Measurements from ENCODE around the gene RIOK3.
"Not testable (repeated sequence)": the region's sequence is repeated elsewhere in the genome, so short reads cannot be mapped to it uniquely, and the experiment has no call there.

The RIOK3 gene

GRCh38 chr18:23499291-23499781 lies 46.2 kb downstream of the RIOK3 start:
- DNase-seq = peak; percentile 11

- no peak for DNase-seq
These were observed 48.5 kb downstream of the RIOK3 start for GRCh38 chr18:23501626-23502025.

- DNase-seq = no peak
These were observed 49.5 kb downstream of the RIOK3 start for GRCh38 chr18:23502516-23503037.

- DNase-seq = peak; percentile 99
These were observed 50.2 kb downstream of the RIOK3 start, which contains the start of gene RMC1 for GRCh38 chr18:23503038-23503962. TSS of gene RMC1 (plus strand) at chr18:23503511. CDS start at chr18:23503619, 108 bp downstream.

GRCh38 chr18:23503963-23504344 lies 50.9 kb downstream of the RIOK3 start:
- DNase-seq = peak; percentile 17

GRCh38 chr18:23504720-23505119 lies 51.6 kb downstream of the RIOK3 start:
- DNase-seq = no peak

- DNase-seq = no peak
These were observed 53.3 kb downstream of the RIOK3 start for GRCh38 chr18:23506393-23506792.

- not testable (repeated sequence) for DNase-seq
These were observed 57.8 kb downstream of the RIOK3 start for GRCh38 chr18:23510923-23511322.

GRCh38 chr18:23512216-23512615 lies 59.1 kb downstream of the RIOK3 start:
- DNase-seq = not testable (repeated sequence)

- no peak for DNase-seq
These were observed 59.6 kb downstream of the RIOK3 start for GRCh38 chr18:23512641-23513040.

- peak; percentile 88 for DNase-seq
These were observed 62.9 kb downstream of the RIOK3 start for GRCh38 chr18:23515911-23516546.

- no peak for DNase-seq
These were observed 66.6 kb downstream of the RIOK3 start for GRCh38 chr18:23519734-23520133.

GRCh38 chr18:23521271-23521670 lies 68.2 kb downstream of the RIOK3 start:
- no peak for DNase-seq

GRCh38 chr18:23521907-23522306 lies 68.8 kb downstream of the RIOK3 start:
- DNase-seq = no peak

GRCh38 chr18:23523429-23524212 lies 70.5 kb downstream of the RIOK3 start:
- DNase-seq = no peak

- no peak for DNase-seq
These were observed 71.2 kb downstream of the RIOK3 start for GRCh38 chr18:23524213-23524707.

- no peak for DNase-seq
These were observed 73.5 kb downstream of the RIOK3 start for GRCh38 chr18:23526501-23527063.

- DNase-seq = no peak
These were observed 75.7 kb downstream of the RIOK3 start for GRCh38 chr18:23528580-23529472.

- no peak for DNase-seq
These were observed 76.5 kb downstream of the RIOK3 start for GRCh38 chr18:23529604-23530003.

- DNase-seq = no peak
These were observed 77.1 kb downstream of the RIOK3 start for GRCh38 chr18:23530195-23530594.

- no peak for DNase-seq
These were observed 78.8 kb downstream of the RIOK3 start for GRCh38 chr18:23531912-23532311.

All from RPMI8226 (cell line).